ENCODE results near the gene PCSK7.

PCSK7 gene

GRCh38 chr11:117226388-117227385, 5.2 kb downstream of the PCSK7 start:
- ATAC-seq: peak; percentile 83

DNA sequence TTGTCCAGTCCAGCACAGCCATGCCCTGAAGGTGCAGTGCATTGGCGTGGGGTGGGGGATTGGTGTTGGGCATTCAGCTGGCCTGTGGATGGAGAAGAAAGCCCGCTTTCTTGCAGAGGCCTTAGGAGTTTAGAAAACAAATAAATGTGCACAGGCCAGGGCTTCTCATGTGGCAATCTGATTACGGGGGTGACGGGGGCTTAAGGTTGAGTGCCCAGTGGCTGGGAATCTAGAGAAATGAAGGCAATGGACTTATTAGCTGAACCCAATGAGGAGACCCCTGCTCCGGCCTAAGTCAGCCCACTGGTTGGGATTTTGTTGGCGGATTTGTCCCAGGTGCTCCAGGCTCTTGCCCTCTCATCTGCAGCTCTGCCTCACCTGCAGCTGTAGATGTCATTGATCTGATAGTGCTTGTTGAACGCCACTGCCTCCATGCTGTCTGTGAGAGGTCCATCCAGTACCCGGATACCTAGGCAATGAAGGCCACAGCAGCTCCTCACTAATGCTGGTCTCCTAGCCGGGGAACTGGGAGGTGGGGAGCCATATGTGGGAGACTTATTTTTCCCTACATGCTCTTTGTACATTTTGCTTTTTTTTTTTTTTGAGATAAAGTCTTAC, 6.2 kb downstream of the PCSK7 start:
- ATAC-seq: no peak
- TF ChIP-seq BACH2 (CRISPR knock-in tag; IDR thresholded peaks at IDR 0.05; ENCODE audit: borderline replicate concordance) (no peak), PATZ1 (CRISPR knock-in tag; IDR thresholded peaks at IDR 0.05; ENCODE audit: borderline replicate concordance) (no peak)

More at GRCh38 chr11:117226388-117227385, 5.2 kb downstream of the PCSK7 start:
- TF ChIP-seq TCF4 (CRISPR knock-in tag; IDR thresholded peaks at IDR 0.05; ENCODE audit: borderline replicate concordance) (no peak), GLIS3 (CRISPR knock-in tag; IDR thresholded peaks at IDR 0.05) (no peak), TSHZ2 (CRISPR knock-in tag; IDR thresholded peaks at IDR 0.05) (no peak), ZNF8 (CRISPR knock-in tag; IDR thresholded peaks at IDR 0.05) (no peak), RARB (CRISPR knock-in tag; IDR thresholded peaks at IDR 0.05) (no peak), ZFP3 (CRISPR knock-in tag; IDR thresholded peaks at IDR 0.05) (no peak), ZFP30 (CRISPR knock-in tag; IDR thresholded peaks at IDR 0.05) (no peak), ISL1 (CRISPR knock-in tag; IDR thresholded peaks at IDR 0.05) (no peak), ZNF70 (CRISPR knock-in tag; IDR thresholded peaks at IDR 0.05) (no peak), ARNTL (CRISPR knock-in tag; IDR thresholded peaks at IDR 0.05; ENCODE audit: borderline replicate concordance, low read depth) (no peak), BACH2 (CRISPR knock-in tag; IDR thresholded peaks at IDR 0.05; ENCODE audit: borderline replicate concordance) (no peak), PPARA (CRISPR knock-in tag; IDR thresholded peaks at IDR 0.05; ENCODE audit: borderline replicate concordance) (no peak), TOX (CRISPR knock-in tag; IDR thresholded peaks at IDR 0.05; ENCODE audit: borderline replicate concordance) (no peak), OSR1 (CRISPR knock-in tag; IDR thresholded peaks at IDR 0.05) (no peak)
- TF ChIP-seq, protein P1, sequence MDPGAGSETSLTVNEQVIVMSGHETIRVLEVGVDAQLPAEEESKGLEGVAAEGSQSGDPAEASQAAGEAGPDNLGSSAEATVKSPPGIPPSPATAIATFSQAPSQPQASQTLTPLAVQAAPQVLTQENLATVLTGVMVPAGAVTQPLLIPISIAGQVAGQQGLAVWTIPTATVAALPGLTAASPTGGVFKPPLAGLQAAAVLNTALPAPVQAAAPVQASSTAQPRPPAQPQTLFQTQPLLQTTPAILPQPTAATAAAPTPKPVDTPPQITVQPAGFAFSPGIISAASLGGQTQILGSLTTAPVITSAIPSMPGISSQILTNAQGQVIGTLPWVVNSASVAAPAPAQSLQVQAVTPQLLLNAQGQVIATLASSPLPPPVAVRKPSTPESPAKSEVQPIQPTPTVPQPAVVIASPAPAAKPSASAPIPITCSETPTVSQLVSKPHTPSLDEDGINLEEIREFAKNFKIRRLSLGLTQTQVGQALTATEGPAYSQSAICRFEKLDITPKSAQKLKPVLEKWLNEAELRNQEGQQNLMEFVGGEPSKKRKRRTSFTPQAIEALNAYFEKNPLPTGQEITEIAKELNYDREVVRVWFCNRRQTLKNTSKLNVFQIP (CRISPR knock-in tag; IDR thresholded peaks at IDR 0.05; ENCODE audit: borderline replicate concordance, low read depth): no peak
- TF ChIP-seq, protein P2, sequence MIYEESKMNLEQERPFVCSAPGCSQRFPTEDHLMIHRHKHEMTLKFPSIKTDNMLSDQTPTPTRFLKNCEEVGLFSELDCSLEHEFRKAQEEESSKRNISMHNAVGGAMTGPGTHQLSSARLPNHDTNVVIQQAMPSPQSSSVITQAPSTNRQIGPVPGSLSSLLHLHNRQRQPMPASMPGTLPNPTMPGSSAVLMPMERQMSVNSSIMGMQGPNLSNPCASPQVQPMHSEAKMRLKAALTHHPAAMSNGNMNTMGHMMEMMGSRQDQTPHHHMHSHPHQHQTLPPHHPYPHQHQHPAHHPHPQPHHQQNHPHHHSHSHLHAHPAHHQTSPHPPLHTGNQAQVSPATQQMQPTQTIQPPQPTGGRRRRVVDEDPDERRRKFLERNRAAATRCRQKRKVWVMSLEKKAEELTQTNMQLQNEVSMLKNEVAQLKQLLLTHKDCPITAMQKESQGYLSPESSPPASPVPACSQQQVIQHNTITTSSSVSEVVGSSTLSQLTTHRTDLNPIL (CRISPR knock-in tag; IDR thresholded peaks at IDR 0.05; ENCODE audit: low read depth): no peak

- no peak for ATAC-seq
- TF ChIP-seq OSR1 (CRISPR knock-in tag; IDR thresholded peaks at IDR 0.05) (no peak), ESRRG (CRISPR knock-in tag; IDR thresholded peaks at IDR 0.05) (no peak)
Observed at GRCh38 chr11:117223741-117224689, 7.9 kb downstream of the PCSK7 start.

All from SK-N-SH treated with all-trans-retinoic acid at 6 μM for 48 hours (cell line).